ENCODE measurements around the gene APBA2. TPM values are rescaled to one million over a fixed set of nuclear protein-coding genes. Genes with fewer than 3 reads are reported as not detected.

The APBA2 gene
- total and polyA plus RNA-seq, 10 of the 15 experiments (the other 5 are each of a cell fraction or from before 2014, with no cell fraction given) = 0.06 to 0.26 (median 0.07) TPM; not detected in 7

DNA sequence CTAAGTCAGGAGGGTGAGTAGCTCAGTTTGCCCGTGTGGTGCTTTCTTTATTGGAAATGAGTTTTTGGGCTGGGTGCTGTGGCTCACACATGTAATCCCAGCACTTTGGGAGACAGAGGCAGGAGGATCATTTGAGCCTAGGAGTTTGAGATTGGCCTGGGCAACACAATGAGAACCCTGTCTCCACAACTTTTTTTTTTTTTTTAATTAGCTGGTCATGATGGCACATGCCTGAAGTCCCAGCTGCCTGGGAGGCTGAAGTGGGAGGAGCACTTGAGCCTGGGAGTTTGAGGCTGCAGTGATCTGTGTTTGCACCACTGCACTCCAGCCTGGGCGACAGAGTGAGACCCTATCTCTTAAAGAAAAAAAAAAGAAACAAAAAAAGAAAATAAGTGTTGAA is 208.9 kb downstream of the APBA2 start:
- WGBS (ENCODE audit: insufficient coverage, insufficient replicate concordance, low lambda C conversion rate, missing lambda C conversion rate) = 0% methylated on average over 2 of the region's 2 CpGs
- in situ Hi-C loops (cut with MboI) = no loop called here
- ChIA-PET SMC1A (ENCODE audit: uncharacterized antibody, unreplicated experiment) (no interaction called here), POLR2A (no interaction called here), RAD21 (ENCODE audit: unreplicated experiment) (no interaction called here), CTCF (interaction anchor here (0.6 kb wide), 1 partner anchor 108 kb away, joined by 3 read pairs; no protein-coding TSS in a partner anchor)
- FAIRE-seq (no peak), DNase-seq (ENCODE audit: low read depth, low spot score) (no peak), ATAC-seq (no peak)
- Histone ChIP-seq H2AFZ (ENCODE audit: control insufficient read depth, low read depth, low read length) (no peak overlapping the region), H3K9ac (ENCODE audit: control insufficient read depth, insufficient read depth, low read length) (no peak overlapping the region), H3K27me3 (replicated peaks in 1 of 2; ENCODE audit: control insufficient read depth in 2 of 2, insufficient read depth in 2 of 2, low read length in 1 of 2) (no peaks in the 10 kb centered on the region), H3K27ac (ENCODE audit: control insufficient read depth, insufficient read depth) (no peak overlapping the region), H3K9me3 (replicated peaks; ENCODE audit: control insufficient read depth, insufficient read depth, low read length) (no peaks in the 10 kb centered on the region), H3K4me3 (no peak overlapping the region), H3K4me1 (ENCODE audit: control insufficient read depth, insufficient read depth, low read length) (no peaks in the 10 kb centered on the region), H3K4me2 (ENCODE audit: control insufficient read depth, insufficient read depth) (no peak overlapping the region), H3K79me2 (ENCODE audit: control insufficient read depth, insufficient read depth, low read length) (no peaks in the 10 kb centered on the region), H4K20me1 (ENCODE audit: control insufficient read depth, insufficient read depth) (no peaks in the 10 kb centered on the region), H3K36me3 (ENCODE audit: control insufficient read depth in 2 of 2, insufficient read depth in 2 of 2, low read length in 1 of 2) (no peaks in the 10 kb centered on the region)
- intact Hi-C loops (cut with micrococcal nuclease; ENCODE audit: unreplicated experiment) = no loop called here
- no peak for TF ChIP-seq MEF2A (IDR thresholded peaks at IDR 0.05; ENCODE audit: insufficient read depth, low read depth, low read length)
- BruUV-seq (replicated peaks) = no TSS peak

DNA sequence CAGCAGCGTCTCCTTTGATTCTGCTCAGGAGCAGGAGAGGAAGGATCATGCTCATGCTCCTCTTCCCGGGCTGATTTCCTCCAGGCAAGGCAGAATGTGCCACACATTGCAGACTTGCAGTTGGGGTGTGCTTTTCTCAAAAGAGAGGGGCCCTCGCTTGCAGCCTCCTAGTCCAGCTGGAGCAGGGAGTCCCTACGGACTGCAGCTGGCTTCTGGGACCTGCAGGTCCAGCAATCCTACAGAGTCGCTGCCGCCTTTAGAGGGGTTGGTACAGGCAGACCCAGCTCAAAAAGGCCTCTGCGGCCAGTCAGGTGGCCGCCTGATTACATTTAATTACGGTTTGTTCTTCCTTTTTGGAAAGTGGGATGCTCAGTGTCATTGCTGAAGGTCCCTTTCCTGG is 210.0 kb downstream of the APBA2 start:
- ChIA-PET CTCF (no interaction called here), POLR2A (no interaction called here), RAD21 (ENCODE audit: unreplicated experiment) (no interaction called here), SMC1A (ENCODE audit: uncharacterized antibody, unreplicated experiment) (no interaction called here)
- no peaks in the 10 kb centered on the region for H4K20me1 ChIP-seq (ENCODE audit: control insufficient read depth, insufficient read depth)
- 26% methylated on average over 9 of the region's 9 CpGs for WGBS (ENCODE audit: insufficient coverage, insufficient replicate concordance, low lambda C conversion rate, missing lambda C conversion rate)
- H3K4me1 ChIP-seq (ENCODE audit: control insufficient read depth, insufficient read depth, low read length) = no peaks in the 10 kb centered on the region
- intact Hi-C loops (cut with micrococcal nuclease; ENCODE audit: unreplicated experiment) (no loop called here), in situ Hi-C loops (cut with MboI) (no loop called here)
- DNase-seq (ENCODE audit: low read depth, low spot score) (no peak), FAIRE-seq (no peak), ATAC-seq (no peak)
- no peak overlapping the region for H3K27ac ChIP-seq (ENCODE audit: control insufficient read depth, insufficient read depth)
- H3K9ac ChIP-seq (ENCODE audit: control insufficient read depth, insufficient read depth, low read length) = no peak overlapping the region
- no peaks in the 10 kb centered on the region for H3K27me3 ChIP-seq (replicated peaks in 1 of 2; ENCODE audit: control insufficient read depth in 2 of 2, insufficient read depth in 2 of 2, low read length in 1 of 2)
- BruUV-seq (replicated peaks) = no TSS peak
- no peak overlapping the region for H3K4me2 ChIP-seq (ENCODE audit: control insufficient read depth, insufficient read depth)
- no peak overlapping the region for H2AFZ ChIP-seq (ENCODE audit: control insufficient read depth, low read depth, low read length)
- no peaks in the 10 kb centered on the region for H3K9me3 ChIP-seq (replicated peaks; ENCODE audit: control insufficient read depth, insufficient read depth, low read length)
- no peak overlapping the region for H3K4me3 ChIP-seq
- no peaks in the 10 kb centered on the region for H3K36me3 ChIP-seq (ENCODE audit: control insufficient read depth in 2 of 2, insufficient read depth in 2 of 2, low read length in 1 of 2)
- no peaks in the 10 kb centered on the region for H3K79me2 ChIP-seq (ENCODE audit: control insufficient read depth, insufficient read depth, low read length)
- TF ChIP-seq BMI1 (IDR thresholded peaks at IDR 0.05; ENCODE audit: borderline replicate concordance) (no peak), FOS (IDR thresholded peaks at IDR 0.05; ENCODE audit: borderline replicate concordance, extremely low read depth, insufficient read length) (no peak), IKZF2 (IDR thresholded peaks at IDR 0.05) (no peak)
- TF ChIP-seq, protein P1, sequence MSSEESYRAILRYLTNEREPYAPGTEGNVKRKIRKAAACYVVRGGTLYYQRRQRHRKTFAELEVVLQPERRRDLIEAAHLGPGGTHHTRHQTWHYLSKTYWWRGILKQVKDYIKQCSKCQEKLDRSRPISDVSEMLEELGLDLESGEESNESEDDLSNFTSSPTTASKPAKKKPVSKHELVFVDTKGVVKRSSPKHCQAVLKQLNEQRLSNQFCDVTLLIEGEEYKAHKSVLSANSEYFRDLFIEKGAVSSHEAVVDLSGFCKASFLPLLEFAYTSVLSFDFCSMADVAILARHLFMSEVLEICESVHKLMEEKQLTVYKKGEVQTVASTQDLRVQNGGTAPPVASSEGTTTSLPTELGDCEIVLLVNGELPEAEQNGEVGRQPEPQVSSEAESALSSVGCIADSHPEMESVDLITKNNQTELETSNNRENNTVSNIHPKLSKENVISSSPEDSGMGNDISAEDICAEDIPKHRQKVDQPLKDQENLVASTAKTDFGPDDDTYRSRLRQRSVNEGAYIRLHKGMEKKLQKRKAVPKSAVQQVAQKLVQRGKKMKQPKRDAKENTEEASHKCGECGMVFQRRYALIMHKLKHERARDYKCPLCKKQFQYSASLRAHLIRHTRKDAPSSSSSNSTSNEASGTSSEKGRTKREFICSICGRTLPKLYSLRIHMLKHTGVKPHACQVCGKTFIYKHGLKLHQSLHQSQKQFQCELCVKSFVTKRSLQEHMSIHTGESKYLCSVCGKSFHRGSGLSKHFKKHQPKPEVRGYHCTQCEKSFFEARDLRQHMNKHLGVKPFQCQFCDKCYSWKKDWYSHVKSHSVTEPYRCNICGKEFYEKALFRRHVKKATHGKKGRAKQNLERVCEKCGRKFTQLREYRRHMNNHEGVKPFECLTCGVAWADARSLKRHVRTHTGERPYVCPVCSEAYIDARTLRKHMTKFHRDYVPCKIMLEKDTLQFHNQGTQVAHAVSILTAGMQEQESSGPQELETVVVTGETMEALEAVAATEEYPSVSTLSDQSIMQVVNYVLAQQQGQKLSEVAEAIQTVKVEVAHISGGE (CRISPR knock-in tag; IDR thresholded peaks at IDR 0.05) = no peak
- TF ChIP-seq, protein P2, sequence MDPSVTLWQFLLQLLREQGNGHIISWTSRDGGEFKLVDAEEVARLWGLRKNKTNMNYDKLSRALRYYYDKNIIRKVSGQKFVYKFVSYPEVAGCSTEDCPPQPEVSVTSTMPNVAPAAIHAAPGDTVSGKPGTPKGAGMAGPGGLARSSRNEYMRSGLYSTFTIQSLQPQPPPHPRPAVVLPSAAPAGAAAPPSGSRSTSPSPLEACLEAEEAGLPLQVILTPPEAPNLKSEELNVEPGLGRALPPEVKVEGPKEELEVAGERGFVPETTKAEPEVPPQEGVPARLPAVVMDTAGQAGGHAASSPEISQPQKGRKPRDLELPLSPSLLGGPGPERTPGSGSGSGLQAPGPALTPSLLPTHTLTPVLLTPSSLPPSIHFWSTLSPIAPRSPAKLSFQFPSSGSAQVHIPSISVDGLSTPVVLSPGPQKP (IDR thresholded peaks at IDR 0.05; ENCODE audit: low read depth, low read length) = no peak
- TF ChIP-seq, protein P3, sequence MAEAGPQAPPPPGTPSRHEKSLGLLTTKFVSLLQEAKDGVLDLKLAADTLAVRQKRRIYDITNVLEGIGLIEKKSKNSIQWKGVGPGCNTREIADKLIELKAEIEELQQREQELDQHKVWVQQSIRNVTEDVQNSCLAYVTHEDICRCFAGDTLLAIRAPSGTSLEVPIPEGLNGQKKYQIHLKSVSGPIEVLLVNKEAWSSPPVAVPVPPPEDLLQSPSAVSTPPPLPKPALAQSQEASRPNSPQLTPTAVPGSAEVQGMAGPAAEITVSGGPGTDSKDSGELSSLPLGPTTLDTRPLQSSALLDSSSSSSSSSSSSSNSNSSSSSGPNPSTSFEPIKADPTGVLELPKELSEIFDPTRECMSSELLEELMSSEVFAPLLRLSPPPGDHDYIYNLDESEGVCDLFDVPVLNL (IDR thresholded peaks at IDR 0.05; ENCODE audit: low read depth, low read length) = no peak
- TF ChIP-seq, protein P4, sequence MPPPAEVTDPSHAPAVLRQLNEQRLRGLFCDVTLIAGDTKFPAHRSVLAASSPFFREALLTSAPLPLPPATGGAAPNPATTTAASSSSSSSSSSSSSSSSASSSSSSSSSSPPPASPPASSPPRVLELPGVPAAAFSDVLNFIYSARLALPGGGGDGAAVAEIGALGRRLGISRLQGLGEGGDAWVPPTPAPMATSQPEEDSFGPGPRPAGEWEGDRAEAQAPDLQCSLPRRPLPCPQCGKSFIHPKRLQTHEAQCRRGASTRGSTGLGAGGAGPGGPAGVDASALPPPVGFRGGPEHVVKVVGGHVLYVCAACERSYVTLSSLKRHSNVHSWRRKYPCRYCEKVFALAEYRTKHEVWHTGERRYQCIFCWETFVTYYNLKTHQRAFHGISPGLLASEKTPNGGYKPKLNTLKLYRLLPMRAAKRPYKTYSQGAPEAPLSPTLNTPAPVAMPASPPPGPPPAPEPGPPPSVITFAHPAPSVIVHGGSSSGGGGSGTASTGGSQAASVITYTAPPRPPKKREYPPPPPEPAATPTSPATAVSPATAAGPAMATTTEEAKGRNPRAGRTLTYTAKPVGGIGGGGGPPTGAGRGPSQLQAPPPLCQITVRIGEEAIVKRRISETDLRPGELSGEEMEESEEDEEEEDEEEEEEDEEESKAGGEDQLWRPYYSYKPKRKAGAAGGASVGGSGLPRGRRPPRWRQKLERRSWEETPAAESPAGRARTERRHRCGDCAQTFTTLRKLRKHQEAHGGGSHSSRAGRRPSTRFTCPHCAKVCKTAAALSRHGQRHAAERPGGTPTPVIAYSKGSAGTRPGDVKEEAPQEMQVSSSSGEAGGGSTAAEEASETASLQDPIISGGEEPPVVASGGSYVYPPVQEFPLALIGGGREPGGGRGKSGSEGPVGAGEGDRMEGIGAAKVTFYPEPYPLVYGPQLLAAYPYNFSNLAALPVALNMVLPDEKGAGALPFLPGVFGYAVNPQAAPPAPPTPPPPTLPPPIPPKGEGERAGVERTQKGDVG (CRISPR knock-in tag; IDR thresholded peaks at IDR 0.05) = no peak
